ENCODE measurements around the gene FUOM.

FUOM gene

GRCh38 chr10:133309100-133309719, 48.6 kb downstream of the FUOM start:
- DNase-seq = peak; percentile 93

GRCh38 chr10:133308421-133309099, 49.3 kb downstream of the FUOM start, which contains the start of the genes TUBGCP2 and ZNF511:
Gene TUBGCP2, minus strand, starts transcription at chr10:133308872. Its CDS starts 5,931 bp downstream, at chr10:133302941.
Gene ZNF511, plus strand, starts transcription at chr10:133308914. Its CDS starts 30 bp downstream, at chr10:133308944.
- peak; percentile 93 for DNase-seq

GRCh38 chr10:133307776-133308420, 49.9 kb downstream of the FUOM start:
- DNase-seq = peak; percentile 93

- no peak for DNase-seq
Measured at GRCh38 chr10:133306941-133307379, 50.9 kb downstream of the FUOM start.

GRCh38 chr10:133306097-133306476, 51.7 kb downstream of the FUOM start:
- DNase-seq = no peak

Data from CD4-positive, alpha-beta T cell treated with Interleukin-17A for 1 hour (primary cell).